H9 (cell line): Measurements from ENCODE around the gene EHD3. TPM values are rescaled to one million over a fixed set of nuclear protein-coding genes. Genes with fewer than 3 reads are reported as not detected.
A peak's percentile ranks its signal among the peaks of the same experiment; 100 is the strongest.

Experiments
- DNase-seq: peaks from one replicate; pipeline ENCODE4 v3.0.0-alpha.2; 2017
- H2AFZ ChIP-seq: one replicate; pipeline ENCODE4 v1.6.1; 2013; ENCODE audit warnings: mild to moderate bottlenecking, low read length, control low read depth, moderate library complexity
- H2AK5ac ChIP-seq: 2 replicates; pipeline ENCODE4 v1.6.1; 2013; ENCODE audit warnings: low read length, control low read depth, mixed read lengths; ENCODE audit not compliant: insufficient read length
- H2BK120ac ChIP-seq: one replicate; pipeline ENCODE4 v1.6.1; 2013; ENCODE audit warnings: low read depth, mild to moderate bottlenecking, low read length, control low read depth, inconsistent platforms; ENCODE audit not compliant: poor library complexity, severe bottlenecking
- H2BK12ac ChIP-seq: 2 replicates; pipeline ENCODE4 v1.6.1; 2013; ENCODE audit warnings: low read length, control low read depth, mixed read lengths, low read depth; ENCODE audit not compliant: insufficient read length
- H2BK15ac ChIP-seq: 2 replicates; pipeline ENCODE4 v1.6.1; 2013; ENCODE audit warnings: low read depth, low read length, control low read depth
- H2BK20ac ChIP-seq: one replicate; pipeline ENCODE4 v1.6.1; 2013; ENCODE audit warnings: low read depth, mild to moderate bottlenecking, low read length, control low read depth, inconsistent platforms; ENCODE audit not compliant: poor library complexity, severe bottlenecking
- H2BK5ac ChIP-seq: 2 replicates; pipeline ENCODE4 v1.6.1; 2013; ENCODE audit warnings: low read length, control low read depth, mixed read lengths; ENCODE audit not compliant: insufficient read length
- H3K14ac ChIP-seq: 2 replicates; pipeline ENCODE4 v1.6.1; 2013; ENCODE audit warnings: low read length, control low read depth; ENCODE audit not compliant: insufficient read depth
- H3K18ac ChIP-seq: 2 replicates; pipeline ENCODE4 v1.6.1; 2013; ENCODE audit warnings: low read depth, mild to moderate bottlenecking, mixed read lengths, low read length, control low read depth; ENCODE audit not compliant: insufficient read length
- H3K23ac ChIP-seq: 2 replicates; pipeline ENCODE4 v1.6.1; 2013; ENCODE audit warnings: low read length, control low read depth, mixed read lengths, low read depth; ENCODE audit not compliant: insufficient read length
- H3K23me2 ChIP-seq: 2 replicates; pipeline ENCODE4 v1.6.1; 2013; ENCODE audit warnings: low read depth, mild to moderate bottlenecking, mixed read lengths, low read length, control low read depth; ENCODE audit not compliant: insufficient read length, poor library complexity, severe bottlenecking
- H3K27ac ChIP-seq: 2 replicates; pipeline ENCODE4 v1.5.1; 2013; ENCODE audit warnings: low read length, control low read depth, mixed read lengths, low read depth; ENCODE audit not compliant: insufficient read length
- H3K27me3 ChIP-seq: 2 replicates; pipeline ENCODE4 v1.6.1; 2013; ENCODE audit warnings: low read length, control low read depth, inconsistent platforms; ENCODE audit not compliant: insufficient read depth
- H3K4ac ChIP-seq: 2 replicates; pipeline ENCODE4 v1.6.1; 2013; ENCODE audit warnings: low read depth, mild to moderate bottlenecking, control low read depth, inconsistent platforms, low read length, moderate library complexity
- H3K4me1 ChIP-seq: 2 replicates; pipeline ENCODE4 v1.6.1; 2013; ENCODE audit warnings: low read length, control low read depth, inconsistent platforms; ENCODE audit not compliant: insufficient read depth
- H3K4me2 ChIP-seq: 2 replicates; pipeline ENCODE4 v1.6.1; 2013; ENCODE audit warnings: low read length, control low read depth, mixed read lengths; ENCODE audit not compliant: insufficient read length, insufficient read depth
- H3K56ac ChIP-seq: 2 replicates; pipeline ENCODE4 v1.6.1; 2013; ENCODE audit warnings: low read depth, mild to moderate bottlenecking, mixed read lengths, low read length, control low read depth; ENCODE audit not compliant: insufficient read length
- H3K79me1 ChIP-seq: 2 replicates; pipeline ENCODE4 v1.6.1; 2013; ENCODE audit warnings: low read depth, mild to moderate bottlenecking, moderate library complexity, low read length, control low read depth, inconsistent platforms; ENCODE audit not compliant: insufficient read depth, poor library complexity, severe bottlenecking
- H3K79me2 ChIP-seq: 2 replicates; pipeline ENCODE4 v1.6.1; 2013; ENCODE audit warnings: low read length, control low read depth, inconsistent platforms; ENCODE audit not compliant: insufficient read depth
- H3K9ac ChIP-seq: 2 replicates; pipeline ENCODE4 v1.6.1; 2013; ENCODE audit warnings: low read length, control low read depth, mixed read lengths; ENCODE audit not compliant: insufficient read length; ENCODE audit errors: extremely low read depth
- H3K9me3 ChIP-seq: one replicate; pipeline ENCODE4 v1.6.1; 2013; ENCODE audit warnings: low read depth, low read length, inconsistent platforms; ENCODE audit not compliant: control insufficient read depth
- H3T11ph ChIP-seq: one replicate; pipeline ENCODE4 v1.6.1; 2013; ENCODE audit warnings: mild to moderate bottlenecking, low read length, control low read depth, inconsistent platforms
- H4K20me1 ChIP-seq: one replicate; pipeline ENCODE4 v1.6.1; 2013; ENCODE audit not compliant: control insufficient read depth, insufficient read length, insufficient read depth
- H4K5ac ChIP-seq: 2 replicates; pipeline ENCODE4 v1.6.1; 2013; ENCODE audit warnings: low read depth, mild to moderate bottlenecking, mixed read lengths, low read length, control low read depth; ENCODE audit not compliant: insufficient read length
- H4K8ac ChIP-seq: replicated peaks from 2 replicates; pipeline ENCODE4 v1.6.1; 2013; ENCODE audit warnings: low read length, control low read depth, mixed read lengths, low read depth; ENCODE audit not compliant: insufficient read length
- H4K91ac ChIP-seq: 2 replicates; pipeline ENCODE4 v1.6.1; 2013; ENCODE audit warnings: low read depth, mild to moderate bottlenecking, moderate library complexity, mixed read lengths, low read length, control low read depth; ENCODE audit not compliant: insufficient read length
- H3K27ac Mint-ChIP-seq, 3 experiments: 2 replicates in 2 of 3; 3 replicates in 1 of 3; pipeline ENCODE4 v1.8.0; 2020 to 2021; ENCODE audit warnings: mixed read lengths in 3 of 3, mild to moderate bottlenecking in 1 of 3, moderate library complexity in 1 of 3
- H3K27me3 Mint-ChIP-seq: 2 replicates; pipeline ENCODE4 v1.8.0; 2021; ENCODE audit warnings: low read depth, mild to moderate bottlenecking, moderate library complexity, mixed read lengths
- H3K36me3 Mint-ChIP-seq, 3 experiments: 2 replicates in 2 of 3; 3 replicates in 1 of 3; pipeline ENCODE4 v1.8.0; 2020 to 2021; ENCODE audit warnings: low read depth in 3 of 3, mixed read lengths in 3 of 3; ENCODE audit not compliant: insufficient read depth in 1 of 3
- H3K4me1 Mint-ChIP-seq, 2 experiments: 2 replicates each; pipeline ENCODE4 v1.8.0; 2020; ENCODE audit warnings: mixed read lengths in 2 of 2
- H3K4me3 Mint-ChIP-seq, 2 experiments: 2 replicates in 1 of 2; 3 replicates in 1 of 2; pipeline ENCODE4 v1.8.0; 2020 to 2021; ENCODE audit warnings: mild to moderate bottlenecking in 2 of 2, mixed read lengths in 2 of 2, moderate library complexity in 1 of 2
- H3K9me3 Mint-ChIP-seq, 2 experiments: 2 replicates in 1 of 2; 3 replicates in 1 of 2; pipeline ENCODE4 v1.8.0; 2020; ENCODE audit warnings: mild to moderate bottlenecking in 2 of 2, mixed read lengths in 2 of 2, moderate library complexity in 1 of 2
- CTCF ChIP-seq: fragments of 200-600 bp; sonication (generic); conservative IDR thresholded peaks from 3 replicates; pipeline ENCODE4 v1.8.0; 2021; ENCODE audit warnings: antibody characterized with exemption, mild to moderate bottlenecking
- WGBS: extraction: QIAGEN DNeasy Blood & Tissue Kit; methylation state at CpG from one replicate; pipeline ENCODE4 v1.1.7; 2013; ENCODE audit warnings: missing lambda C conversion rate, low lambda C conversion rate, mixed read lengths; ENCODE audit not compliant: insufficient read length; ENCODE audit errors: extremely low coverage; 5-methylcytosine and 5-hydroxymethylcytosine counted together
- total RNA-seq: library from RNA; stranded (reverse); gene quantifications from 2 replicates; pipeline ENCODE4 v1.2.1, GENCODE V29; 2021

Gene EHD3
- total RNA-seq, 1 experiment from 2014 or later = 8.3 TPM

- Histone ChIP-seq H4K5ac (no peak overlapping the region), H4K8ac (no peak overlapping the region), H4K20me1 (peaks cover 3% of the 10 kb centered on the region), H3K23me2 (peaks cover 5% of the 10 kb centered on the region), H3K4ac (no peak overlapping the region), H3K9ac (no peak overlapping the region), H2BK120ac (no peak overlapping the region), H3K9me3 (no peaks in the 10 kb centered on the region), H2BK20ac (no peak overlapping the region), H2BK12ac (no peak overlapping the region), H2BK5ac (no peak overlapping the region), H3K14ac (no peak overlapping the region), H4K91ac (no peak overlapping the region), H3T11ph (no peak overlapping the region), H2AFZ (no peak overlapping the region), H3K27ac (no peak overlapping the region), H3K23ac (no peak overlapping the region), H3K27me3 (peaks cover 4% of the 10 kb centered on the region; the same call in 1 of the 2 replicates), H3K79me1 (no peaks in the 10 kb centered on the region), H3K56ac (no peak overlapping the region), H2BK15ac (no peak overlapping the region), H3K18ac (no peak overlapping the region), H3K79me2 (no peaks in the 10 kb centered on the region), H3K4me1 (0 out of 2 replicates have a peak, but pooled peaks cover 3% of the 10 kb centered on the region), H2AK5ac (no peak overlapping the region), H3K4me2 (no peak overlapping the region)
- Mint-ChIP-seq H3K27me3 (peaks cover 14% of the 10 kb centered on the region), H3K4me1 (peaks cover 19 to 25% of the 10 kb centered on the region in 2 experiments), H3K27ac (no peak overlapping the region), H3K4me3 (peak overlapping the region; percentile 71 to 80), H3K9me3 (no peaks in the 10 kb centered on the region), H3K36me3 (peaks cover 0 to 1% (median 0%) of the 10 kb centered on the region in 3 experiments; a peak in 2 of 7 replicates)
- WGBS = no CpG with 5 or more reads among the region's 4 CpGs
- TF ChIP-seq CTCF = no peak
- DNase-seq = no peak
These were observed 1.6 kb downstream of the EHD3 start for GRCh38 chr2:31235504-31235902.
